CD1c-positive myeloid dendritic cell (primary cell): Measurements from ENCODE around the gene CDK2.
A peak's percentile ranks its signal among the peaks of the same experiment; 100 is the strongest.

ENCODE experiments used
- DNase-seq: peaks from one replicate; pipeline ENCODE4 v3.0.0-alpha.2; 2016; ENCODE audit errors: extremely low spot score

Gene CDK2

GRCh38 chr12:56011509-56012090 lies 45.0 kb downstream of the CDK2 start:
- DNase-seq = no peak

- DNase-seq = peak; percentile 15
Observed at GRCh38 chr12:56013482-56013881, 46.9 kb downstream of the CDK2 start.

GRCh38 chr12:56014205-56014604 lies 47.6 kb downstream of the CDK2 start:
- no peak for DNase-seq

GRCh38 chr12:56017181-56017580 lies 50.6 kb downstream of the CDK2 start:
- no peak for DNase-seq

- DNase-seq = no peak
Observed at GRCh38 chr12:56018356-56018755, 51.7 kb downstream of the CDK2 start.

GRCh38 chr12:56020423-56021184 lies 54.0 kb downstream of the CDK2 start, which contains the start of gene IKZF4:
IKZF4 (plus strand) TSS chr12:56021043; CDS start chr12:56021494, 451 bp downstream.
- DNase-seq = peak; percentile 63

- peak; percentile 16 for DNase-seq
Observed at GRCh38 chr12:56021889-56022497, 55.4 kb downstream of the CDK2 start.
